Measurements from ENCODE around the gene XNDC1N. TPM values are rescaled to one million over a fixed set of nuclear protein-coding genes. Genes with fewer than 3 reads are reported as not detected.
"Not testable (repeated sequence)": the region's sequence is repeated elsewhere in the genome, so short reads cannot be mapped to it uniquely, and the experiment has no call there.

Gene XNDC1N
- total RNA-seq, 1 donor from 2014 or later = 8.3 TPM

DNA sequence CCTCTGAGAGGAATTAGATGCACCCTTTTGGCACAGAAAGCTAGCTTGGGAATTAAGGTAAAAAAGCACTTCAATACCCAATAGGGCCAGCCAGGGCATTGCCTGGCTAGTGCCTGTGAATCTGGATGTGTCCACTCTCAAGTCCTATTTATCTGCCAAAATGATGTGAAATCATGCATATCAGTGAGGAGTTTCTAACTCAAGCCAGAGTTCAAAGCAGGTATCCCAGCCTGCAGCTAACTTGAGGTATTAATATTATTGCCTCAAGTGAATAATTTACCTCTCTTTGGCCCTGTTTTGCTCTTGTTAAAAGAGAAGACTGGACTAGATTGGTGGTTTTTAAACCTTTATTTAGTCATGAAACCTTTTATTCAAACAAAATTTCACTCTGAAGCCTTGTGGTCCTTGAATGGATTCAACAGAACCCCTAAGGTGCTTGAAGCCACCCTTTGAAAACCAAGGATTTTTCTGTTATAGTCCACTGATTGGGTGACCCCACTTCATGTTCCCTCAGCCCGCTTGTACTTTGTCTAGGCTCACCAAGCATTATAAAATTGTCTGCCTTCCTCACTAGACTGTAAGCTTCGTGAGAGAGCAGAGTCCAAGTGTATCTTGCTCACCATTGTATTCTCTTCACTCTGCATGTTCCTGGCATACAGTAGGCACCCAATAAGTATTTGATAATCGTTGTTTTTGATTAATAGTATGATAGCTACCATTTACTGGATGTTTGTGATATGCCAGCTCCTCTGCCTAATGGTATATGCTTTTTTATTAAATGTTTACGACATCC lies 4.9 kb upstream of the XNDC1N start:
- no peak for DNase-seq (ENCODE audit: low read depth, low spot score)

DNA sequence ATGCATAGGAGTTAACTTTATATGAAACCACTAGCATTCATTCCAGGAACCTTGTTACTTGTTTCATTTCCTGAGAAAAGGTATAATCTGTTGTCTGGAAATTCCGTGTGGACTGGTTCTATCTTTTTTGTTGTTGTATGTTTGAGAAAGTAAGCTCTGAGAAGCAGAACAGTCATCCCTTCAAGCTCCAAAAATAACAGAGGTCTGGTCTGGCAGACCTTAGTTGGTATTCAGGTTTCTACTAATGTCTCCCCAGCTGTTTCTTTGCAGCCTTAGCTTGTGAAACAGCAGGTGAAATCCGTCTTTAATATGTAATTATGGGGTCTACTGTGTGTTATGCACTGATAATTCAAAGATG lies 2.8 kb upstream of the XNDC1N start:
- DNase-seq (ENCODE audit: low read depth, low spot score) = no peak

DNA sequence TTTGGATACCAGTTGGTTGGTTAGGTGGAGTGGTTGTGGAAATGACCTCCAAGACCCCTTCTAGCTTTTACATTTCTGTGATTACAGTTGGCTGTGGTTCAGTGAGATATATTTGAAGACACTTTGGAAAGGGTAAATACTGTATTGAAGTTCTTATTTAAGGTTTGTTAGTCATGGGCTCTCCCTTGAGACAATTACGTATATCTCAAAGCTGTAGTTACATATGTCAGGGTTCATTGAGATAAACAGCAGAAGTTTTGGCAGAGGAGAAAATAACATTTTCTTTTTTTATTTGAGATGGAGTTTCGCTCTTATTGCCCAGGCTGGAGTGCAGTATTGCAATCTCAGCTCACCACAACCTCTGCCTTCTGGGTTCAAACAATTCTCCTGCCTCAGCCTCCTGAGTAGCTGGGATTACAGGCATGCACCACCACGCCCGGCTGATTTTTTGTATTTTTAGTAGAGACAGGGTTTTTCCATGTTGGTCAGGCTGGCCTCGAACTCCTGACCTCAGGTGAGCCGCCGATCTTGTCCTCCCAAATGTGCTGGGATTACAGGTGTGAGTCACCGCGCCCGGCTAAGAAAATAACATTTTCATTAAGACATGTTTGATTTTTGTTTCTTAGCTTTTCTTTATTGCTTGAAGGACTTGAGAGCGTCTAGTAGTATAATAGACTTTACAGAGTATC lies 2.3 kb upstream of the XNDC1N start:
- no peak for DNase-seq (ENCODE audit: low read depth, low spot score)

DNA sequence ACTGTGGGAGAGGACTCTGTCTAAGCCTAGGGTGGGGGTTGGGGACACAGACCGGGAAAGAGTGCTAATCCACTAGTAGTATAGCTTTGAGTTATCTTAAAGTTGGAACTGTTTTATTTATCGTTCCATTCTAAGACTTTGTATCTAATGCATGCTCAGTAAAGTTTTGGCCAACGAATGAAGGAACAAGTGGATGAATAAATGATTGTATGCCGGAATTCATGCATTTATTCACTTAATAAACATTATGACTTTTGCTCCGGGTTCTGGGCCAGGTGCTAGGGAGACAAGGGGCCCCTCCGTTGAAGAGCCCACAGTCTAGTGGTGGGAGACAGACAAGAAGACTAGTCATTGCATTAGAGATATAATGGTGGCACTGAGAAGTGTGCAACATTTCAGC lies 1.1 kb upstream of the XNDC1N start:
- no peak for DNase-seq (ENCODE audit: low read depth, low spot score)

DNA sequence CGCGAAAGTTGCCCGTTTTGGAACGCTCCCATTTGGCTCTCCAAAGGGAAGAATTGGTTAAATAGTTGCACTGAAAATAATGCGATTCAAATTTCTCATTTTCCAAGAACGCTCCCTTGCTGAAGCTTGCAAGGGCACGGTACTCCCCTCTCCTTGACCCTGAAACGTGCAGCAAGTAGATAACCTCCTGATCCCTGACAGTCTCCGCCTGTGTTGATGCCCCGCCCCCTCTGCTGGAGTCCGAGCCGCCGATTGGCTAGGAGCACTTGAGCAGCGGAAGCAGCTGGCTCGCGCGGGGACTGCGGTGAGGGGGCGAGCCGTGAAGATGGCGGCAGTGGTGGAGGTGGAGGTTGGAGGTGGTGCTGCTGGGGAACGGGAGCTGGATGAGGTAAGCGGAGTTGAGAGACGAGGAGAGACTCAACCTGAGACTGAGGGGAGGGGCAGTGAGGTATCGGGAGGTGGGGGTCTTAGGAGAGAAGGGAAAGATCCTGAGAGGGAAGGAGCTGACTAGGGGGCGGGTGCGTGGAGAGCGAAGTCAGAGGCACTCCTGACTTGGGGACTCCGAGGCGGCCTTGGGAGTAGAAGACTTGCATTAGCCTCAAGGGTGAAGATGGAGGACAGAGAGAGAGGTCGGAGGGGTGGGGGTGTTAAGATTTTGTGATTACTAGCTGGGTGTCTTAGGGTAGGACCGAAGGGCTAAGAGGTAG lies 496 bp upstream of the XNDC1N start, which contains the start of gene RNF121:
RNF121 (plus strand) TSS at position 310 of the 707 bp plus-strand sequence; CDS start at position 326, 16 bp downstream.
- DNase-seq (ENCODE audit: low read depth, low spot score) = peak; percentile 84

DNA sequence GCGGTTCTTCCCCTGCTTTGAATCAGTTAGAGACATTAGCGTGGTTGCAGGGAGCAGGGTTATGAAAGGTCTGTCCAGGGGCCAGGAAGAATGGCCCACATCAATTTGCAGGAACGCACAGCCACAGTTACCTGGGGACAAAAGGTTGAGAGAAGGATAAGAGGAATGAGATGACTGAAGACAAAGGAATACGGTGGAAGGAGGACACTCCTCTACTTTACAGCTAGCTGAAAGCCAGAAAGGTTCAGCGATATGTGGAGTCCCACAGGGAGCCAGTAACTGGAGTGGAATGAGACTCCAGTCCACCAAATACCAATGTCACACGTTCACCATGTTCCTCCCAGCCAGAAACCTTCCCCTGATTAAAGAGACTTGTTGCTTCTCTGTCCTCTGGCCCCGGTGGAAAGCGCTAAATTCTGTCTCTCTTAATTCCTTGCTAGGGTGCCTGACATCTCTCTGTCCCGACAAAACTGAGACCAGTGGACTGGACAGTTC lies 10.7 kb downstream of the XNDC1N start:
- no peak for DNase-seq (ENCODE audit: low read depth, low spot score)

DNA sequence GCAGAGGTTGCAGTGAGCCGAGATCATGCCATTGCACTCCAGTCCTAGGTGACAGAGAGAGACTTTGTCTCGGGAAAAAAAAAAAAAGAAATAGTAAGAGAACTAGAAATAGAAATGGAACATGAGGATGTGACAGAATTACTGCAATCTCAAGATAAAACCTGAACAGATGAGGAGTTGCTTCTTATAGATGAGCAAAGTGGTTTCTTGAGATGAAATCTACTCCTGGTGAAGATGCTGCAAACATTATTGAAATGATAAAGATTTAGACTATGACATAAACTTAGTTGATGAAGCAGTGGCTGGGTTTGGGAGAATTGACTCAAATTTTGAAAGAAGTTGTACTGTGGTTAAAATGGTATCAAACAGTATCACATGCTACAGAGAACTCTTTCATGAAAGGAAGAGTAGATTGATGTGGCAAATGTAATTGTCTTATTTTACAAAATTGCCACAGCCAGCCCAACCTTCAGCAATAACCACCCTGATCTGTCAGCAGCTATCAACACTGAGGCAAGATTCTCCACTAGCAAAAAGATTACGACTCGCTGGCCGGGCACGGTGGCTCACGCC lies 13.7 kb downstream of the XNDC1N start:
- no peak for DNase-seq (ENCODE audit: low read depth, low spot score)

DNA sequence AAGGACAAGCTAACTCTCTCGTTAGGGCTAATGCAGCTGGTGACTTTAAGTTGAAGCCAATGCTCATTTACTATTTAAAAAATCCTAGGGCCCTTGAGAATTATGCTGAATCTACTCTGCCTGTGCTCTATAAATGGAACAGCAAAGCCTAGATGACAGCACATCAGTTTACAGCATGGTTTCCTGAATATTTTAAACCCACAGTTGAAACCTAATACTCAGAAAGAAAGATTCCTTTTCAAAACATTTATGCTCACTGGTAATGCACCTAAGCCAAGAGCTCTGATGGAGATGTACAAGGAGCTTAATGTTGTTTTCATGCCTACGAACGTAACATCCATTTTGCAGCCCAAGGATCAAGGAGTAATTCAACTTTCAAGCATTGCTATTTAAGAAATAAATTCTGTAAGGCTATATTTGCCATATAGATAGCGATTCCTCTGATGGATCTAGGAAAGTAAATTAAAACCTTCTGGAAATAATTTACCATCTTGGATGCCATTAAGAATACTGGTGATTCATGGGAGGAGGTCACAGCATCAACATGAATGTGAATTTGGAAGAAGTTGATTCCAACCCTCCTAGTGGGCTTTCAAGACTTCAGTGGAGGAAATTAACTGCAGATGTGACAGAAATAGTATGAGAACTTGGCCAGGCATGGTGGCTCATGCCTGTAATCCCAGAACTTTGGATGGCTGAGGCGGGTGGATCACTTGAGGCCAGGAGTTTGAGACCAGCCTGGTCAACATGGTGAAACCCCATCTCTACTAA lies 14.5 kb downstream of the XNDC1N start:
- no peak for DNase-seq (ENCODE audit: low read depth, low spot score)

DNA sequence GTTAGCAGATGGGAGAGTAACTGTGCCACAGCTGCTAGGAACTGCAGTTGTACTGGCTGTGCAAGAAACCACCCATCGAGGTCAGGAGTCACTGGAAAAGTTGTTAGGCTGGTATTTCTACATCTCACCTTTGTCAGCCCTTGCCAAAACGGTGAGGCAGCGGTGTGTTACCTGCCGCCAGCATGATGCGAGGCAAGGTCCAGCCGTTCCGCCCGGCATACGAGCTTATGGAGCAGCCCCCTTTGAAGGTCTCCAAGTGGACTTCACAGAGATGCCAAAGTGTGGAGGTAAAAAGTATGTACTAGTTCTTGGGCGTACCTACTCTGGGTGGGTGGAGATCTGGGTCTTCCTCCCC lies 16.4 kb downstream of the XNDC1N start:
- not testable (repeated sequence) for DNase-seq (ENCODE audit: low read depth, low spot score)

DNA sequence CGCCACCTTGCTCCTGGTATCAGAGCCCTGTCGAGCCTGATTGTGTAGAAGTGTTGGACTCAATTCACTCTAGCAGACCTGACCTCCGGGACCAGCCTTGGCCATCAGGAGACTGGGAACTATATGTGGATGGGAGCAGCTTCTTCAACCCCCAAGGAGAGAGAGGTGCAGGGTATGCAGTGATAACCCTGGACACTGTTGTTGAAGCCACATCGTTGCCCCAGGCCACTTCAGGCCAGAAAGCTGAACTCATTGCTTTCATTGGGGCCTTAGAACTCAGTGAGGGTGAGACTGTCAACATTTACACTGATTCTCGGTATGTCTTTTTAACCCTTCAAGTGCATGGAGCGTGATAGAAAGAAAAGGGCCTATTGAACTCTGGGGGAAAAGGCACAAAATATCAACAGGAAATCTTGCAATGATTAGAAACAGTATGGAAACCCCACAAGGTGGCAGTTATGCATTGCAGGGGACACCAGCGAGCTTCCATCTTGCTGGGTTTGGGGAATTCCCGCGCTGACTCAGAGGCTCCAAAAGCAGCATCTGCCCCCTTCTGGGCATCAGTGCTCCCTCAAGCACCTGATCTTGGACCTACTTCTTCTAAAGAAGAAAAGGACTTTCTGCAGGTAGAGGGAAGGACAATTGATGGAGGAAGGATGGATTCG lies 16.9 kb downstream of the XNDC1N start:
- not testable (repeated sequence) for DNase-seq (ENCODE audit: low read depth, low spot score)

DNA sequence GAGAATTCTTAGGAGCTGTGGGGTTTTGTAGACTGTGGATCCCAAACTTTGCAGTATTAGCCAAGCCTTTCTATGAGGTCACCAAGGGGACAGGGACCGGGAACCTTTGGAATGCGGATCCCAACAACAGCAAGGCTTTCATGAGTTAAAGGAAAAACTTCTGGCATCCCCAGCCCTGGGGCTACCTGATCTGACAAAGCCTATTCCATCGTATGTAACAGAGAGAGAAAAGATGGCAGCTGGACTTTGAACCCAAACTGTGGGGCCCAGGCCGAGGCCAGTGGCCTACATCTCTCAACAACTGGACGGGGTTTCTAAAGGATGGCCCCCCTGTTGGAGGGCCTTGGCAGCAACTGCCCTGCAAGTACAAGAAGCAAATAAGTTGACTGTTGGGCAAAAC lies 17.6 kb downstream of the XNDC1N start:
- not testable (repeated sequence) for DNase-seq (ENCODE audit: low read depth, low spot score)

DNA sequence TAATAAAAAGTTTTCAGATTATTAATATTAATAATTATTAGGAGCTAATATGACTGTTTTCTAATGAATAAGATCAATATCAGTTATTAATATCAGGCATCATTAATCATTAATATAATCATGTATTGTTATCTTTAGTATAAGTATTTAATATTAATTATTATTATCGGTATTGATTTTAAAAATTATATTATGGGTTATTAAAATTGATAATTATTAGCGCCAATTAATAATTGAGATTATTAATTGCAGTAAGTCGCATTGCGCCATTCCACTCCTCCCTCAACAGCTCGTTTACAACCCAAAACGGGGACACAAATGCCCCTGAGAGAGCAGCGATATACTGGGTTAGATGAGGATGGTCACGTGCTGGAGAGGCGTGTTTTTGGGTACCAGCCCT lies 20.2 kb downstream of the XNDC1N start:
- DNase-seq (ENCODE audit: low read depth, low spot score) = no peak

DNA sequence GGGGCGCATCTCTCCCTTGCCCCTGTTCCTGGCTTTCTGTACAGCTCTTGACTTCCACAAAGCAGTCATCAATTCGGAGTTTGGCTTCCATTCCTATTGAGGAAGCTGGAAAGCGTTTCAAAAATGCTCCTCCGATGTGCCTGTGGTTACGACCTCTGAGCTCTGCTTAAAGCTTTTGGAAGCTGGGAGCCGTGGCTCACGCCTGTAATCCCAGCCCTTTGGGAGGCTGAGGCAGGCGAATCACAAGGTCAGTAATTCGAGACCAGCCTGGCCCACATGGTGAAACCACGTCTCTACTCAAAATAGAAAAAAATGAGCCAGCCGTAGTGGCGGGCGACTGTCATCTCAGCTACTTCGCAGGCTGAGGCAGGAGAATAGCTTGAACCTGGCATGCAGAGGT lies 27.3 kb downstream of the XNDC1N start:
- not testable (repeated sequence) for DNase-seq (ENCODE audit: low read depth, low spot score)

DNA sequence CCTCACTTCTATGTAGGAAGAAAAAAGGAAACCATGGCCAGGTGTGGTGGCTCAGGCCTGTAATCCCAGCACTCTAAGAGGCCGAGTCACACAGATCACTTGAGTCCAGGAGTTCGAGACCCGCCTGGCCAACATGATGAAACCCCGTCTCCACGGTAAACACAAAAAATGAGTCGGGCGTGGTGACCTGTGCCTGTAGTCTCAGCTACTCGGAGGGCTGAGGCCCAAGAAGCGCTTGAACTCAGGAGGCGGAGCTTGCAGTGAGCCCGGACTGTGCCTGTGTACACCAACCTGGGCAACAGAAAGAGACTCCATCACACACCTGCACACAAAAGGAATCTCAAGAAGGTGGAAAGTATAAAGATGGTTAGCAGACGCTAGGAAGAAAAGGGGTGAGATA lies 32.4 kb downstream of the XNDC1N start:
- DNase-seq (ENCODE audit: low read depth, low spot score) = no peak

DNA sequence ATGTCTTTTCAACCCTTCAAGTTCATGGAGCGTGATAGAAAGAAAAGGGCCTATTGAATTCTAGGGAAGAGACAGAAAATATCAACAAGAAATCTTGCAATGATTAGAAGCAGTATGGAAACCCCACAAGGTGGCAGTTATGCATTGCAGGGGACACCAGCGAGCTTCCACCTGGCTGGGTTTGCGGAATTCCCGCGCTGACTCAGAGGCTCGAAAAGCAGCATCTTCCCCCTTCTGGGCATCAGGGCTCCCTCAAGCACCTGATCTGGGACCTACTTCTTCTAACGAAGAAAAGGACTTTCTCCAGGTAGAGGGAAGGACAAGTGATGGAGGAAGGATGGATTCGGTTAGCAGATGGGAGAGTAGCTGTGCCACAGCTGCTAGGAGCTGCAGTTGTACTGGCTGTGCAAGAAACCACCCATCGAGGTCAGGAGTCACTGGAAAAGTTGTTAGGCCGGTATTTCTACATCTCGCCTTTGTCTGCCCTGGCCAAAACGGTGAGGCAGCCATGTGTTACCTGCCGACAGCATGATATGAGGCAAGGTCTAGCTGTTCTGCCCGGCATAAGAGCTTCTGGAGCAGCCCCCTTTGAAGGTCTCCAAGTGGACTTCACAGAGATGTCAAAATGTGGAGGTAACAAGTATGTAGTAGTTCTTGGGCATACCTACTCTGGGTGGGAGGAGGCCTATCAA lies 39.1 kb downstream of the XNDC1N start:
- not testable (repeated sequence) for DNase-seq (ENCODE audit: low read depth, low spot score)

DNA sequence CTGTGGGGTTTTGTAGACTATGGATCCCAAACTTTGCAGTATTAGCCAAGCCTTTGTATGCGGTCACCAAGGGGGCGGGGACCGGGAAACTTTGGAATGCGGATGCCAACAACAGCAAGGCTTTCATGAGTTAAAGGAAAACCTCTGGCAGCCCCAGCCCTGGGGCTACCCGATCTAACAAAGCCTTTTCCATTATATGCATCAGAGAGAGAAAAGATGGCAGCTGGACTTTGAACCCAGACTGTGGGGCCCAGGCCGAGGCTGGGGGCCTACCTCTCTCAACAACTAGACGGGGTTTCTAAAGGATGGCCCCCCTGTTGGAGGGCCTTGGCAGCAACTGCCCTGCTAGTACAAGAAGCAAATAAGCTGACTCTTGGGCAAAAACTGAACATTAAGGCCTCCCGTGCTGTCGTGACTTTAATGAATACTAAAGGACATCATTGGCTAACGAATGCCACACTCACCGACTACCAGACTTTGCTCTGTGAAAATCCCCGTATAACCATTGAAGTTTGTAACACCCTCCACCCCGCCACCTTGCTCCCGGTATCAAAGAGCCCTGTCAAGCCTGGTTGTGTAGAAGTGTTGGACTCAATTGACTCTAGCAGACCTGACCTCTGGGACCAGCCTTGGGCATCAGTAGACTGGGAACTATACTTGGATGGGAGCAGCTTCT lies 39.9 kb downstream of the XNDC1N start:
- DNase-seq (ENCODE audit: low read depth, low spot score) = not testable (repeated sequence)

DNA sequence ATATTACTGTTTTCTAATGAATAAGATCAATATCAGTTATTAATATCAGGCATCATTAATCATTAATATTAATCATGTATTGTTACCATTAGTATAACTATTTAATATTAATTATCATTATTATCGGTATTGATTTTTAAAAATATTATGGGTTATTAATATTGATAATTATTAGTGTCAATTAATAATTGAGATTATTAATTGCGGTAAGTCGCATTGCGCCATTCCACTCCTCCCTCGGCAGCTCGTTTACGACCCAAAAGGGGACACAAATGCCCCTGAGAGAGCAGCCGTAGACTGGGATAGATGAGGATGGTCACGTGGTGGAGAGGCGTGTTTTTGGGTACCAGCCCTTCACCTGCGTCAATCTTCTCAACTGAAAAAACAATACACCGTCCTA lies 42.6 kb downstream of the XNDC1N start:
- not testable (repeated sequence) for DNase-seq (ENCODE audit: low read depth, low spot score)
